HG02763 (cell line): ENCODE data around the gene ATP5F1A.
"Not testable (repeated sequence)": the region's sequence is repeated elsewhere in the genome, so short reads cannot be mapped to it uniquely, and the experiment has no call there.

Source experiments
- ATAC-seq: cut with Tn5 transposase; IDR thresholded peaks from one replicate; pipeline ENCODE4 v1.9.1; 2021; ENCODE audit warnings: mild to moderate bottlenecking, moderate library complexity; ENCODE audit not compliant: unreplicated experiment

ATP5F1A gene

GRCh38 chr18:46097801-46098615 is at the start of gene ATP5F1A:
TSS of gene ATP5F1A (minus strand) at chr18:46098296. CDS start at chr18:46098231, 65 bp downstream.
- ATAC-seq = peak; percentile 81

DNA sequence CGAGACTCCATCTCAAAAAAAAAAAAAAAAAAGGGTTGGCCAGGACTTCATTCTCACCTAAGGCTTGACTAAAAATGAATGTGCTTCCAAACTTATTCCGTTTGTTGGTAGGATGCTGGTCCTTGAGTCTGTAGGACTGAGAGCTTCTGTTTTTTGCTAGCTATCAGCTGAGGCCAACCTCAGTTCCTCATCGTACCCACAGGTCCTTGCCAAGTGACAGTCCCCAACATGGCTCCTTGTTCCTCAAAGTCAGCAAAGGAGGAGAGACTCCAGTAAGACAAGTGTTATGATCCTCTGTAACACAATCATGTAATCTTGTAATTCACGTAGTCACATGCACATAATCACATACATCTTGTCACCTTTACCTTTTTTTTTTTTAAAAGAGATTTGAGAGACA is 43.1 kb upstream of the ATP5F1A start:
- ATAC-seq = no peak

GRCh38 chr18:46140173-46140572 is 42.1 kb upstream of the ATP5F1A start:
- no peak for ATAC-seq

DNA sequence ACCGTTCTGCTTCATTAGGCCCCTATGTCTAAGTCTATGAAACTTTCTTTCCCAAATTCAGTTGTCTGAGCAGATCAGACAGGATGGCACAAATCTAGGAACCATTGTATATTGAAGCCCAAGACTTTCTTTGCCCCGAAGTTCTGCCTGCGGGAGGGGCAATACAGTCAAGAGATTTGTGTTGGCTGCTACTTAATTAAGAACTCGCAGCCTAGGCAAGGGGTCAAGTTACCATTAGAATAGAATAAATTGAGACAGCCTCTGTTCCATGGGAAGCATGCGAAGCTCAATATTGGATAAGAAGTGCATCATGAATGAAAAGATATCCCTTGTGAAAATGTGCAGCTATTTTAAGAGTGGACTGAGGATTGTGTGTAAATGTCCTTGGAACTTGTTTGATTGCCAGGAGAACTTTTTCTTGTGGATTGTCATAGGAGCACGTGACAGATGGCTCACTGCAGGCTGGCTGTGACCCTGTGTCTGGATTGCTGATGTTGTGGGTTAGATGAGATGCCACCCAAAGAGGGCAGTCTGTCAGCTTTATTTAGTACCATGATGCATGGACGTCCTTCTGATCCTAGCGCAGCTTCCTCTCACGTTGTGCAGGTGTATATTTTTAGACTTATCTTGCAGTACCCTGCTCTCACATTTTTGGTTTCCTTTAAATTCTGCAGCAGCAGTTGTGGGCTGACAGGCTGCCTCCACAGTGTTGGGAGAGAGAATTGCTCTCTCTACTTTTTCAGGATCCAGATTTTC is 37.0 kb upstream of the ATP5F1A start:
- no peak for ATAC-seq

GRCh38 chr18:46133534-46133933 is 35.4 kb upstream of the ATP5F1A start:
- ATAC-seq = no peak

DNA sequence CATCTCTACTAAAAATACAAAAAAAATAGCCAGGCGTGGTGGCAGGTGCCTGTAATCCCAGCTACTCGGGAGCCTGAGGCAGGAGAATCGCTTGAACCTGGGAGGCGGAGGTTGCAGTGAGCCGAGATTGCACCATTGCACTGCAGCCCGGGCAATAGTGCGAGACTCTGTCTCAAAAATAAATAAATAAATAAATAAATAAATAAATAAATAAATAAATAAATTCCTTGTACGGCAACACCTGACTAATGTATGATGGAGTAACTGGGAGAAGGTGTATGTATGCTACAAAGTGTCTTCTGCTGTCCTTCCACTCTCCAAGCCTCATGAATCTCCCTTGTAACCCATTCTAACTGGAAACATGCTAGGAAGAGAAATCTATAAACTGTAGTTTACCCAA is 32.5 kb upstream of the ATP5F1A start:
- not testable (repeated sequence) for ATAC-seq

DNA sequence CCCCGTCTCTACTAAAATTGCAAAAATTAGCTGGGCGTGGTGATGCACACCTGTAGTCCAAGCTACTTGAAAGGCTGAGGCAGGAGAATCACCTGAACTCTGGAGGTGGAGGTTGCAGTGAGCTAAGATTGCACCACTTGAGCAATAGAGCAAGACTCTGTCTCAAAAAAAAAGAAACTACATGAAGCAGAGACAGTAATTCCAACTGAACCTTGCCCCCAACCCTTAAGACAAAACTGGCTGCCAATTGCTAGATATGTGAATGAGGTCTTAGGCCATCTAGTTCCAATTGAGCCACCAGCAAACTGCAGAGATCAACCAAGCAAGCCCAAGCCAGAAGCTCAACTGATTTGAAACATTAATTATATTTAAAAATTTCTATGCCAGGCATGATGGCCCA is 32.0 kb upstream of the ATP5F1A start:
- no peak for ATAC-seq

DNA sequence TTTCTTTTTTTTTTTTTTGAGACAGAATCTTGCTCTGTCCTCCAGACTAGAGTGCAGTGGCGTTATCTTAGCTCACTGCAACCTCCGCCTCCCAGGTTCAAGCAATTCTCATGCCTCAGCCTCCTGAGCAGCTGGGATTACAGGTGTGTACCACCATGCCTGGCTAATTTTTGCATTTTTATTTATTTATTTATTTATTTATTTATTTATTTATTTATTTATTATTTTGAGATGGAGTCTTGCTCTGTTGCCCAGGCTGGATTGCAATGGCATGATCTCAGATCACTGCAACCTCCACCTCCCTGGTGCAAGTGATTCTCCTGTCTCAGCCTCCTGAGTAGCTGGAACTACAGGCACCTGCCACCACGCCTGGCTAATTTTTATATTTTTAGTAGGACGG is 28.5 kb upstream of the ATP5F1A start:
- ATAC-seq = not testable (repeated sequence)

DNA sequence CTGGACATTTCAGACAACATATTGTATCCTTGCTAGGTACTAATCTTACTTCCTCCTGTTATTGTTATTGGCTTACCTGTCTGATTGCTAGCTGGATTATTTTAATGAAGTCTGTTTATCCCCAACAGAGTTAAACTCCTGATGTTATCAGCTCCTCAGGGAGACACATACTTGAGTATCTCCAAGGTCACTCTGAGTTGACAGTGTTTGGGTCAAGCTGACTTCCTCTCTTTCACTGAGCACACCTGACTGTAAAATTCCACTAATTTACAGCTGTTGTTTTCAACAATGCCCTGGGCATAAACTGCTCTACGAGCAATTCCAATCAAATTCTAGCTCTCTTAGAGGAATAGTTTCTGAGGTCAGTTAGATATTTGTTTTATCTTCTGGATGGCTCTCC is 15.7 kb upstream of the ATP5F1A start:
- no peak for ATAC-seq

- no peak for ATAC-seq
Measured at GRCh38 chr18:46110406-46110805, 12.3 kb upstream of the ATP5F1A start.

DNA sequence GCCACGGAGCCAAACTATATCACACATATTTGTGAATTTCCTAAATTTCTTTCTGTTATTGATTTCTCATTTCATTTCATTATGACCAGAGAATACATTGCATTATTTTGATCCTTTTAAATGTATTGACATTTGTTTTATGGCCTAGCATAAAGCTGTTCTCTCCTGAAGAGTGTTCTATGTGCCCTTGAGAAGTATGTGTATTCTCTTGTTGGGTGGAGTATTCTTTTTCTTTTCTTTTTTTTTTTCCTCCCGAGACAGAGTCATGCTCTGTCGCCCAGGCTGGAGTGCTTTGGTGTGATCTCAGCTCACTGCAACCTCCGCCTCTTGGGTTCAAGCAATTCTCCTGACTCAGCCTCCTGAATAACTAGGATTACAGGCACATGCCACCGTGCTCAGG is 11.3 kb upstream of the ATP5F1A start:
- no peak for ATAC-seq

- peak; percentile 92 for ATAC-seq
Measured at GRCh38 chr18:46104128-46104911, 6.2 kb upstream of the ATP5F1A start, which contains the start of gene HAUS1. TSS of gene HAUS1 (plus strand) at chr18:46104385. CDS start at chr18:46104412, 27 bp downstream.

DNA sequence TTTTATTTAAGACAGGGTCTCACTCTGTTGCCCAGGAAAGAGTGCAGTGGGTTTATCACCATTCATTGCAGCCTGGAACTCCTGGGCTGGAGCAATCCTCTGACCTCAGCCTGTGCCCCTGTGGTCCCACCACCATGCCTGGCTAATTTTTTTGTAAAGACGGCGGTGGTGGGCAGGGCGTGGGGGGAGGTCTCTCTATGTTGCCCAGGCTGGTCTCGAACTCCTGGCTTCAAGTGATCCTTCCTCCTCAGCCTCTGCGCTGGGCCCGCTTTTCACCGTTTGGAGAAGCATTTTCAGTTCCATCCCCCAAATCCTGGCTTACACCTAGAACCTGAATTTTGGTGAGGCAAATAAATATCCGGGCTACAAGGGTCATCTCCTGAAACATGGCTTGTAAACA is 1.4 kb upstream of the ATP5F1A start:
- no peak for ATAC-seq

- ATAC-seq = no peak
Measured at GRCh38 chr18:46098616-46098933, 479 bp upstream of the ATP5F1A start.

- peak; percentile 24 for ATAC-seq
Measured at GRCh38 chr18:46097431-46097800, 680 bp downstream of the ATP5F1A start.

DNA sequence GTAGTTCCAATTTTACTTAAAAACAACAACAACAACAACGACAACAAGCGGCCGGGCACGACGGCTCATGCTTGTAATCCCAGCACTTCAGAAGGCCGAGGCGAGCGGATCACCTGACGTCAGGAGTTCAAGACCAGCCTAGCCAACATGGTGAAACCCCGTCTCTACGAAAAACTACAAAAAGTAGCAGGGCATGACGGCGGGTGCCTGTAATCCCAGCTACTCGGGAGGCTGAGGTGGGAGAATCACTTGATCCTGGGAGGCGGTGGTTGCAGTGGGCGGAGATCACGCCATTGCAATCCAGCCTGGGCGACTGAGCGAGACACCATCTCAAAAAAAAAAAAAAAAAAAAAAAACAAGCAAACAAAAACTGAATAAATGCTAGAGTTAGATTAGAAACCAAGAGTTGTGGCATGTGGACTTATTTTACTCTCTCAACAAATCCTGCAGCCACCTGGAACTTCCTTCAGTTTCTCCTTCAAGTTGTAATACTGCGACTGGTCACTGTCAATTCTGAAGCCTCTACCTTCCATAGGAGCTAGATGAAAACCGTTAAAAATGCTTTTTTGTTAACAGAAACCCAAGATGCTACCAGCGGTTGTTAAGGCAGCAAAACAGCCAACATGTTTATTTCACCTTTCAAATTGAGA is 1.3 kb downstream of the ATP5F1A start:
- no peak for ATAC-seq

- no peak for ATAC-seq
Measured at GRCh38 chr18:46095532-46095931, 2.6 kb downstream of the ATP5F1A start.

DNA sequence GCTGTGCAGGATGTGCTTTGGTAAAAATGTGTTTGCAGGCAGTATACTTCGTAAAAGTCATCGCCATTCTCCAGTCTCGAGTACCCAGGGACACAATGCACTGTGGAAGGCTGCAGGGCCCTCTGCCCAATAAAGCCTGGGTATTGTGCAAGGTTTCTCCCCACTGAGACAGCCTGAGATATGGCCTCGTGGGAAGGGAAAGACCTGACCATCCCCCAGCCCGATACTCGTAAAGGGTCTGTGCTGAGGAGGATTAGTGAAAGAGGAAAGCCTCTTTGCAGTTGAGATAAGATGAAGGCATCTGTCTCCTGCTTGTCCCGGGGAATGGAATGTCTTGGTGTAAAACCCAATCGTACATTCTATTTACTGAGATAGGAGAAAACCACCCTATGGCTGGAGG is 9.6 kb downstream of the ATP5F1A start:
- not testable (repeated sequence) for ATAC-seq

DNA sequence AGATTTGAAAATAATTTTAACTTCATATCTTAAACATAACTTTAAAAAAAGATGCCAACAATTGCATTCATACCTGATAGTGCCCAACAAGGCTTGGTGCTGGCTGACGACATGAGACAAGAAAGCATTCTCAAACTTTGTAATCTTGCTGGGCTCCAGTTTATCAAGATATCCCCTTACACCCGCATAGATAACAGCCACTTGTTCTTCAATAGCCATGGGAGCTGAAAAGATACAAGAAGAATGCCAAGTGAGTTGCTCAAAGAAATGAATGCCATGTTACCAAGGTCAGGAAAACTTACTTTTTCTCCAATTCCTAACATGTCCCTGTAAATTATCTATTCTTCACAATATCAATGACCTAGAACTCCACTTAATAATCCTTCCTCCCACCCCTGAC is 13.7 kb downstream of the ATP5F1A start:
- no peak for ATAC-seq

DNA sequence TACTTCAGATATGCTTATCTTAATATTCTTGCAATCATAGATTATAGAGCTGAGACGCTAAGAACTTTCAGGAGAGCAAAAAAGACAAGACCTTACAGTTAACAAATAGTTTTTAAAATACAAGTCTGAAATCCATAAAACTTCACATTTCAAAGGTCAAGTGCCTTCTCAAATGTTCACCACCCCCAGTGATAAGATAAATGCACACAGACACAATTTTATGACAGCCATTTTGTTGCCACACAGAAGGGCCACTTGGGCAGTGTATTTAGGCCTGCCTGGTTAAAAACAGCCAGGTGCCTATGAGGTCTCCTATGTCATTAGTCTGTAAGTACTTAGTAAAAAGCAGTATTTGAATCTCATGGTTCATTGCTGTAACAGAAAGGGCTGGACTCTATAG is 17.9 kb downstream of the ATP5F1A start:
- no peak for ATAC-seq

- no peak for ATAC-seq
Measured at GRCh38 chr18:46079336-46079735, 18.8 kb downstream of the ATP5F1A start.
